Subcutaneous adipose tissue (tissue), 4 donors: ENCODE measurements around the gene MTMR10. TPM values are rescaled to one million over a fixed set of nuclear protein-coding genes. Genes with fewer than 3 reads are reported as not detected.

Source experiments
- total RNA-seq, 4 donors: library from RNA; depleted of rRNA; stranded (reverse); fragments of >200 nt; gene quantifications; one replicate each; pipeline ENCODE4 v1.1.0, GENCODE V29; 2016
- TF ChIP-seq, protein P1 (sequence below): fragments of 450-650 bp; IDR thresholded peaks from one replicate; pipeline ENCODE4 v1.5.1; 2016; ENCODE audit warnings: low read depth, mild to moderate bottlenecking, control low read depth, antibody characterized with exemption, moderate library complexity

Gene MTMR10
- total RNA-seq, 4 donors from 2014 or later: 45.4 to 71.6 (median 54.6) TPM

- TF ChIP-seq, protein P1, sequence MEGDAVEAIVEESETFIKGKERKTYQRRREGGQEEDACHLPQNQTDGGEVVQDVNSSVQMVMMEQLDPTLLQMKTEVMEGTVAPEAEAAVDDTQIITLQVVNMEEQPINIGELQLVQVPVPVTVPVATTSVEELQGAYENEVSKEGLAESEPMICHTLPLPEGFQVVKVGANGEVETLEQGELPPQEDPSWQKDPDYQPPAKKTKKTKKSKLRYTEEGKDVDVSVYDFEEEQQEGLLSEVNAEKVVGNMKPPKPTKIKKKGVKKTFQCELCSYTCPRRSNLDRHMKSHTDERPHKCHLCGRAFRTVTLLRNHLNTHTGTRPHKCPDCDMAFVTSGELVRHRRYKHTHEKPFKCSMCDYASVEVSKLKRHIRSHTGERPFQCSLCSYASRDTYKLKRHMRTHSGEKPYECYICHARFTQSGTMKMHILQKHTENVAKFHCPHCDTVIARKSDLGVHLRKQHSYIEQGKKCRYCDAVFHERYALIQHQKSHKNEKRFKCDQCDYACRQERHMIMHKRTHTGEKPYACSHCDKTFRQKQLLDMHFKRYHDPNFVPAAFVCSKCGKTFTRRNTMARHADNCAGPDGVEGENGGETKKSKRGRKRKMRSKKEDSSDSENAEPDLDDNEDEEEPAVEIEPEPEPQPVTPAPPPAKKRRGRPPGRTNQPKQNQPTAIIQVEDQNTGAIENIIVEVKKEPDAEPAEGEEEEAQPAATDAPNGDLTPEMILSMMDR: no peak
Measured at GRCh38 chr15:31012455-31012854, 21.0 kb upstream of the MTMR10 start.

DNA sequence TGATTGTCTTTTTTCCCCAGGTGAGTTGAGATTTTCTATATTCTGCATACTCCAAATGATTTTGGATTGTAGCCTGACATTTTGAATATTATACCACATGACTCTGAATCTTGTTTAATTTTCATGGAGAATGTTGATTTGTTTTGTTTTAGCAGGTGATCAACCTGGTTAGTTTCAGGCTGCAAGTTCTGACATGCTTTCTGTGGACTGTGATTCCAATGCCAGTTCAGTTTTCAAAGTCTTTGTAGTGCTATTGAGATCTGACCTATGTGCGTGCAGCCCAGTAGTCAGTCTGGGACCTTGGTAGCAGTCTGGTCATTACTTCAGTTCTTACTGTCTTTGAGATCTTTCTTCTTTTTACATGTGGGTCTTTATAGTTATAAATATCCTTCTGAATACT, 18.6 kb upstream of the MTMR10 start:
- TF ChIP-seq, protein P1: no peak

- TF ChIP-seq, protein P1: no peak
Measured at GRCh38 chr15:31005660-31006059, 14.2 kb upstream of the MTMR10 start.

DNA sequence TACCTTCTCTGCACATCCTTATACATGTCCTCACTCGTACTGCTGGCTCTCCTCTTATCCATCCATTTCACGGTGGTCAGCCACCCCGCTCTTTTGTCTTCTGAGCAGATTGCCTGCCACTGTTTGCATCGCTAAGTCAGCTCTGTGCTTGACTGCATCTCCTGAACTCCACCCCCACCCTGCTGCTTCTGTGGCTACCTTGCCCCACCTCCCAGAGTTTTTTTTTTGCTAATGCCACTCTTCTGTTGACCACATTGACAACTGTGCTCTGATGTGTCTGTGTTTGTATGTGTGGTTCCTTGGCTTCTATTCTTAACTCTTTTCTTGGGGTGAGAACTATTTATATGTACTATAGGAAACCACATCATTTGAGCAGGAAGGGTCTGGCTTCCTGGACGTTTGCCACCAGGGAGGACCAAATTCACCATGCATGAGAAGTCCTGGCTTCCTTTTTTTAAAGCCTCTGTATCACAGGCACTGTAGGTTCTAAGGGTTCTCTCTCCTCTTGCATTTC, 12.8 kb upstream of the MTMR10 start:
- TF ChIP-seq, protein P1: no peak

DNA sequence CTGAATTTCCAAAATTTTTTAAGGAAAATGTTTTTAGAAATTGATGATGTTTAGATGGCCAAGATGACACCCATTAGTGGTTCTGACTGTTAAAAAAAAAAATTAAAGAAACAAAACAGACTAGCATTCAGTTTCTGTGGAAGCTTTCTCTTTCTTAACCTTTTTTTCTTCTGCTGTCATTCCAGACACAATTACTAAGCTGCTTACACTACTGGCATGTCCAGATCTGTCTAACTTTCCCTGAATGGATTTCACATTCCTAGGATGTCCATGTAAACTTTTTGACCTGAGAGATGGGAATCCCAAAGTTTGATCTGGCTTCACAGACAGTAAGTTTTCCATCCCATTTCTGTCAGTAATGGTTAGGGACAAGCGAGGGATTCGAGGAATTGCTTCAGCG, 10.3 kb upstream of the MTMR10 start:
- TF ChIP-seq, protein P1: no peak

- TF ChIP-seq, protein P1: no peak
Measured at GRCh38 chr15:30999729-31000128, 8.3 kb upstream of the MTMR10 start.

DNA sequence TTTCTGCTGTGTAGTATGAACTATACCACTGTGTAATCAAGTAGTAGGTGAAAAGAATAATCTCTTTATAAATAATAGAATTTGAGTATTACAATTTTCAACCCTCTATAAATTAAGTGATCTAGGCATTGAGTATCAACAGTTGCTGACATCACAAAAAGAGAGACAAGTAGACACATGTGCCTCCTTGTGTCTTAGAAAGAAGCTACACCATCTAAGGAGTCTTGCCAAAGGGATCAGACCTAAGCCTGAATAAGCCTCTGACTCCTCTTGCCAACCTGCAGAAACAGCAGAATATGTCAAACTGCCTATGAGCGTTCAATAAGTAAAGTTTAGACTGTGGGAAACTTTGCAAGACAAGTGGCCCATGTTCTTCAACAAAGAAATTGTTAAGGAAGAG, 5.8 kb upstream of the MTMR10 start:
- TF ChIP-seq, protein P1: no peak
